Suprapubic skin (tissue), 4 donors: Measurements from ENCODE around the gene PSME3IP1. TPM values are rescaled to one million over a fixed set of nuclear protein-coding genes. Genes with fewer than 3 reads are reported as not detected.

Source experiments
- DNase-seq, 2 donors: peaks; one replicate each; pipeline ENCODE4 v3.0.0-alpha.2; 2019; ENCODE audit warnings: low spot score in 2 of 2
- H3K27ac ChIP-seq: fragments of 200-600 bp; sonication (generic); one replicate; pipeline ENCODE4 v1.5.1; 2019
- H3K27me3 ChIP-seq: fragments of 200-600 bp; sonication (generic); one replicate; pipeline ENCODE4 v1.5.1; 2019
- H3K36me3 ChIP-seq: fragments of 200-600 bp; sonication (generic); one replicate; pipeline ENCODE4 v1.5.1; 2019
- H3K4me1 ChIP-seq: fragments of 200-600 bp; sonication (generic); one replicate; pipeline ENCODE4 v1.5.1; 2019
- H3K4me3 ChIP-seq: fragments of 200-600 bp; sonication (generic); one replicate; pipeline ENCODE4 v1.5.1; 2019; ENCODE audit warnings: mild to moderate bottlenecking
- H3K9me3 ChIP-seq: fragments of 200-600 bp; sonication (generic); one replicate; pipeline ENCODE4 v1.5.1; 2019
- CTCF ChIP-seq, 2 donors: fragments of 200-600 bp in 1 of 2; fragments of 450-650 bp in 1 of 2; sonication (generic) in 1 of 2; IDR thresholded peaks; one replicate each; pipeline ENCODE4 v1.5.1; 2016 to 2019; ENCODE audit warnings: antibody characterized with exemption in 2 of 2, mild to moderate bottlenecking in 1 of 2, moderate library complexity in 1 of 2
- EP300 ChIP-seq: sonication (generic); formaldehyde crosslinking; IDR thresholded peaks from one replicate; pipeline ENCODE4 v1.6.1; 2017; ENCODE audit warnings: antibody characterized with exemption
- POLR2A ChIP-seq, 2 donors: fragments of 450-650 bp; IDR thresholded peaks; one replicate each; pipeline ENCODE4 v1.6.1; 2017; ENCODE audit warnings: antibody characterized with exemption in 2 of 2, mild to moderate bottlenecking in 2 of 2, moderate library complexity in 2 of 2
- POLR2AphosphoS5 ChIP-seq, 3 donors: sonication (generic); formaldehyde crosslinking; IDR thresholded peaks; one replicate each; pipeline ENCODE4 v1.6.1; 2017; ENCODE audit warnings: antibody characterized with exemption in 3 of 3
- WGBS: methylation state at CpG from one replicate; pipeline ENCODE4 v1.1.5; 2018; 5-methylcytosine and 5-hydroxymethylcytosine counted together
- total RNA-seq, 4 donors: library from RNA; depleted of rRNA; stranded (reverse); fragments of >200 nt; gene quantifications; one replicate each; pipeline ENCODE4 v1.1.0, GENCODE V29; 2016

Gene PSME3IP1
- total RNA-seq, 4 donors from 2014 or later = 47.1 to 109 (median 60.3) TPM

- H3K27me3 ChIP-seq = no peaks in the 10 kb centered on the region
- H3K4me3 ChIP-seq = no peak overlapping the region
- no peak overlapping the region for H3K27ac ChIP-seq
- H3K36me3 ChIP-seq = peaks cover 89% of the 10 kb centered on the region
- H3K9me3 ChIP-seq = no peaks in the 10 kb centered on the region
- WGBS = 98% methylated on average over 1 of the region's 1 CpG
- no peak for DNase-seq
- no peaks in the 10 kb centered on the region for H3K4me1 ChIP-seq
- no peak for TF ChIP-seq CTCF (IDR thresholded peaks at IDR 0.05)
- no peak for TF ChIP-seq EP300
- TF ChIP-seq POLR2AphosphoS5 (IDR thresholded peaks at IDR 0.05) = no peak
These were observed 37.2 kb upstream of the PSME3IP1 start for GRCh38 chr16:57223057-57223456.

- peaks cover 85% of the 10 kb centered on the region for H3K36me3 ChIP-seq
These were observed 31.1 kb upstream of the PSME3IP1 start for GRCh38 chr16:57216968-57217367.

GRCh38 chr16:57213462-57213861 is 27.6 kb upstream of the PSME3IP1 start:
- TF ChIP-seq POLR2AphosphoS5 (IDR thresholded peaks at IDR 0.05) (no peak), POLR2A (IDR thresholded peaks at IDR 0.05) (no peak), CTCF (IDR thresholded peaks at IDR 0.05) (no peak), EP300 (no peak)
- peaks cover 10% of the 10 kb centered on the region for H3K4me1 ChIP-seq
- H3K36me3 ChIP-seq = peaks cover 89% of the 10 kb centered on the region
- H3K27ac ChIP-seq = no peak overlapping the region
- no peaks in the 10 kb centered on the region for H3K9me3 ChIP-seq
- no peaks in the 10 kb centered on the region for H3K27me3 ChIP-seq
- no peak overlapping the region for H3K4me3 ChIP-seq
- WGBS = 41% methylated on average over 1 of the region's 1 CpG
- DNase-seq = no peak

More at GRCh38 chr16:57216968-57217367, 31.1 kb upstream of the PSME3IP1 start:
- Histone ChIP-seq H3K4me3 (no peak overlapping the region), H3K27ac (no peak overlapping the region), H3K4me1 (peaks cover 10% of the 10 kb centered on the region), H3K9me3 (no peaks in the 10 kb centered on the region), H3K27me3 (no peaks in the 10 kb centered on the region)
- no peak for TF ChIP-seq EP300
- TF ChIP-seq POLR2A (IDR thresholded peaks at IDR 0.05) = no peak
- no peak for TF ChIP-seq CTCF (IDR thresholded peaks at IDR 0.05)
- TF ChIP-seq POLR2AphosphoS5 (IDR thresholded peaks at IDR 0.05) = no peak
- no peak for DNase-seq
- WGBS = 90% methylated on average over 2 of the region's 2 CpGs

GRCh38 chr16:57209780-57210179 is 23.9 kb upstream of the PSME3IP1 start:
- H3K27me3 ChIP-seq = no peaks in the 10 kb centered on the region
- peaks cover 10% of the 10 kb centered on the region for H3K4me1 ChIP-seq
- 95% methylated on average over 5 of the region's 5 CpGs for WGBS
- TF ChIP-seq EP300 (no peak), POLR2AphosphoS5 (IDR thresholded peaks at IDR 0.05) (no peak)
- H3K4me3 ChIP-seq = no peak overlapping the region
- no peak for DNase-seq
- H3K9me3 ChIP-seq = no peaks in the 10 kb centered on the region
- peaks cover 86% of the 10 kb centered on the region for H3K36me3 ChIP-seq
- H3K27ac ChIP-seq = no peak overlapping the region

- Histone ChIP-seq H3K4me3 (no peak overlapping the region), H3K36me3 (peaks cover 81% of the 10 kb centered on the region), H3K4me1 (peaks cover 10% of the 10 kb centered on the region), H3K9me3 (no peaks in the 10 kb centered on the region), H3K27me3 (no peaks in the 10 kb centered on the region), H3K27ac (no peak overlapping the region)
- DNase-seq = no peak
- TF ChIP-seq EP300 = no peak
- no peak for TF ChIP-seq POLR2A (IDR thresholded peaks at IDR 0.05)
- TF ChIP-seq POLR2AphosphoS5 (IDR thresholded peaks at IDR 0.05) = no peak
- TF ChIP-seq CTCF (IDR thresholded peaks at IDR 0.05) = no peak
- WGBS = 93% methylated on average over 1 of the region's 1 CpG
These were observed 23.1 kb upstream of the PSME3IP1 start for GRCh38 chr16:57208926-57209325.

GRCh38 chr16:57204675-57205074 is 18.8 kb upstream of the PSME3IP1 start:
- Histone ChIP-seq H3K27me3 (no peaks in the 10 kb centered on the region), H3K4me1 (no peaks in the 10 kb centered on the region), H3K4me3 (no peak overlapping the region), H3K27ac (no peak overlapping the region), H3K9me3 (no peaks in the 10 kb centered on the region), H3K36me3 (peaks cover 47% of the 10 kb centered on the region)
- TF ChIP-seq POLR2AphosphoS5 (IDR thresholded peaks at IDR 0.05) = no peak
- TF ChIP-seq POLR2A (IDR thresholded peaks at IDR 0.05) = no peak
- TF ChIP-seq EP300 = no peak
- no peak for TF ChIP-seq CTCF (IDR thresholded peaks at IDR 0.05)
- WGBS = 94% methylated on average over 12 of the region's 12 CpGs
- DNase-seq = no peak
